Stomach (tissue), 4 donors: ENCODE data around the gene SSUH2.

ENCODE experiments used
- EP300 ChIP-seq: sonication (generic); formaldehyde crosslinking; IDR thresholded peaks from one replicate; pipeline ENCODE4 v1.6.1; 2017; ENCODE audit warnings: antibody characterized with exemption
- POLR2A ChIP-seq, 4 donors: fragments of 450-650 bp; IDR thresholded peaks; one replicate each; pipeline ENCODE4 v1.6.1; 2016; ENCODE audit warnings: antibody characterized with exemption in 4 of 4, control low read depth in 2 of 4, mild to moderate bottlenecking in 1 of 4, moderate library complexity in 1 of 4
- POLR2AphosphoS5 ChIP-seq, 3 donors: sonication (generic); formaldehyde crosslinking; IDR thresholded peaks; one replicate each; pipeline ENCODE4 v1.6.1; 2016; ENCODE audit warnings: antibody characterized with exemption in 3 of 3
- TF ChIP-seq, protein P1 (sequence below), 7 experiments: fragments of 450-650 bp in 4 of 7; fragments of 200-600 bp in 3 of 7; sonication (generic) in 3 of 7; IDR thresholded peaks; one replicate each; pipeline ENCODE4 v1.5.1; 2016 to 2019; ENCODE audit warnings: antibody characterized with exemption in 7 of 7, control low read depth in 2 of 7, mild to moderate bottlenecking in 1 of 7

DNA sequence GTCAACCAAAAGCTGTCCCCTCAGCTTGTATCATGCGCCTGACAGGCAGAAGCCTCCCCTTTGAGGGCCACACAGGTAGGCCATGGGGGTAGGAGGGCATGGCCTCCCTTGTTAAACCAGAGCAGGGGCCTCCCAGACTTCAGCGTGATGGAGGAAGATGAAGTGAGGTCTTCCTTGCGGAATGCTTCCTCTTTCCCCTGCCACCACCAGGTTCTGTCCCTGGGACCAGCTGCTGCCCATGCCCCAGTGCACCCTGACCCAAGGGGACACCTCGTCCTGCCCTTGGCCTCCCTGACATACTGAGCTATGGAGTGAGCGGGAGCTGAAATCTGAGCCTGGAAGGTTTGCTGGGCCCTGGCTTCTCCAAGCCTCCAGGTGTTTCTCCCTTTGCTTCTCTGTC, 26.7 kb downstream of the SSUH2 start:
- TF ChIP-seq, protein P1, sequence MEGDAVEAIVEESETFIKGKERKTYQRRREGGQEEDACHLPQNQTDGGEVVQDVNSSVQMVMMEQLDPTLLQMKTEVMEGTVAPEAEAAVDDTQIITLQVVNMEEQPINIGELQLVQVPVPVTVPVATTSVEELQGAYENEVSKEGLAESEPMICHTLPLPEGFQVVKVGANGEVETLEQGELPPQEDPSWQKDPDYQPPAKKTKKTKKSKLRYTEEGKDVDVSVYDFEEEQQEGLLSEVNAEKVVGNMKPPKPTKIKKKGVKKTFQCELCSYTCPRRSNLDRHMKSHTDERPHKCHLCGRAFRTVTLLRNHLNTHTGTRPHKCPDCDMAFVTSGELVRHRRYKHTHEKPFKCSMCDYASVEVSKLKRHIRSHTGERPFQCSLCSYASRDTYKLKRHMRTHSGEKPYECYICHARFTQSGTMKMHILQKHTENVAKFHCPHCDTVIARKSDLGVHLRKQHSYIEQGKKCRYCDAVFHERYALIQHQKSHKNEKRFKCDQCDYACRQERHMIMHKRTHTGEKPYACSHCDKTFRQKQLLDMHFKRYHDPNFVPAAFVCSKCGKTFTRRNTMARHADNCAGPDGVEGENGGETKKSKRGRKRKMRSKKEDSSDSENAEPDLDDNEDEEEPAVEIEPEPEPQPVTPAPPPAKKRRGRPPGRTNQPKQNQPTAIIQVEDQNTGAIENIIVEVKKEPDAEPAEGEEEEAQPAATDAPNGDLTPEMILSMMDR (IDR thresholded peaks at IDR 0.05): no peak
- TF ChIP-seq EP300 (no peak), POLR2AphosphoS5 (IDR thresholded peaks at IDR 0.05) (no peak), POLR2A (IDR thresholded peaks at IDR 0.05) (no peak)
